Endodermal cell (in vitro differentiated cells): Measurements from ENCODE around the gene RNF2. TPM values are rescaled to one million over a fixed set of nuclear protein-coding genes. Genes with fewer than 3 reads are reported as not detected.

ENCODE experiments used
- DNase-seq: peaks from one replicate; pipeline ENCODE4 v3.0.0-alpha.2; 2017
- H3K27ac ChIP-seq: 2 replicates; pipeline ENCODE4 v1.5.1; 2013; ENCODE audit warnings: mild to moderate bottlenecking, low read depth, low read length, moderate library complexity
- H3K27me3 ChIP-seq: 2 replicates; pipeline ENCODE4 v1.6.1; 2013; ENCODE audit warnings: mild to moderate bottlenecking, low read length, moderate library complexity; ENCODE audit not compliant: insufficient read depth, control insufficient read depth, poor library complexity, severe bottlenecking
- H3K36me3 ChIP-seq: 2 replicates; pipeline ENCODE4 v1.7.0; 2013; ENCODE audit warnings: mild to moderate bottlenecking, low read length, moderate library complexity; ENCODE audit not compliant: control insufficient read depth, insufficient read depth
- H3K4me1 ChIP-seq: one replicate; pipeline ENCODE4 v1.7.0; 2013; ENCODE audit warnings: low read length; ENCODE audit not compliant: control insufficient read depth, insufficient read depth
- H3K4me3 ChIP-seq: 2 replicates; pipeline ENCODE4 v1.5.1; 2013; ENCODE audit warnings: mild to moderate bottlenecking, low read length, moderate library complexity
- H3K9ac ChIP-seq: 2 replicates; pipeline ENCODE4 v1.6.1; 2013; ENCODE audit warnings: mild to moderate bottlenecking, low read length, moderate library complexity; ENCODE audit not compliant: poor library complexity, severe bottlenecking; ENCODE audit errors: extremely low read depth
- H3K9me3 ChIP-seq: 2 replicates; pipeline ENCODE4 v1.6.1; 2013; ENCODE audit warnings: mild to moderate bottlenecking, low read length, moderate library complexity; ENCODE audit not compliant: control insufficient read depth
- H3K27ac Mint-ChIP-seq: 2 replicates; pipeline ENCODE4 v1.8.0; 2020; ENCODE audit warnings: mixed read lengths
- H3K27me3 Mint-ChIP-seq: 2 replicates; pipeline ENCODE4 v1.8.0; 2021; ENCODE audit warnings: mild to moderate bottlenecking, mixed read lengths; ENCODE audit not compliant: insufficient read depth
- H3K36me3 Mint-ChIP-seq: 2 replicates; pipeline ENCODE4 v1.8.0; 2020; ENCODE audit warnings: low read depth, mixed read lengths
- H3K4me1 Mint-ChIP-seq: 2 replicates; pipeline ENCODE4 v1.8.0; 2020; ENCODE audit warnings: mixed read lengths
- H3K4me3 Mint-ChIP-seq: 2 replicates; pipeline ENCODE4 v1.8.0; 2020; ENCODE audit warnings: mild to moderate bottlenecking, moderate library complexity, mixed read lengths
- H3K9me3 Mint-ChIP-seq: 2 replicates; pipeline ENCODE4 v1.8.0; 2020; ENCODE audit warnings: mild to moderate bottlenecking, mixed read lengths
- whole genome bisulfite sequencing, 2 experiments: methylation state at CpG; one replicate each; pipeline versions ENCODE4 v1.1.5 to v1.1.7; 2013; ENCODE audit warnings: missing lambda C conversion rate in 2 of 2, mixed read lengths in 1 of 2; ENCODE audit not compliant: insufficient coverage in 1 of 2, insufficient read length in 1 of 2; 5-methylcytosine and 5-hydroxymethylcytosine counted together
- total RNA-seq, 2 donors: library from RNA; stranded (reverse); fragmentation: NEBNext Ultra II Directional in 1 of 2; extraction: Animal tissue kit (Norgen Biotek cat#: 25700) in 1 of 2; gene quantifications; 2 replicates in 1 of 2; 3 replicates in 1 of 2; pipeline ENCODE4 v1.2.1, GENCODE V29; 2021
- TF ChIP-seq, protein P1 (sequence below): fragments of 200-600 bp; sonication (generic); conservative IDR thresholded peaks from 2 replicates; pipeline ENCODE4 v1.5.0; 2021; ENCODE audit warnings: antibody characterized with exemption, mild to moderate bottlenecking

RNF2 gene
- total RNA-seq, 2 donors from 2014 or later = 61.1 to 66.9 TPM

DNA sequence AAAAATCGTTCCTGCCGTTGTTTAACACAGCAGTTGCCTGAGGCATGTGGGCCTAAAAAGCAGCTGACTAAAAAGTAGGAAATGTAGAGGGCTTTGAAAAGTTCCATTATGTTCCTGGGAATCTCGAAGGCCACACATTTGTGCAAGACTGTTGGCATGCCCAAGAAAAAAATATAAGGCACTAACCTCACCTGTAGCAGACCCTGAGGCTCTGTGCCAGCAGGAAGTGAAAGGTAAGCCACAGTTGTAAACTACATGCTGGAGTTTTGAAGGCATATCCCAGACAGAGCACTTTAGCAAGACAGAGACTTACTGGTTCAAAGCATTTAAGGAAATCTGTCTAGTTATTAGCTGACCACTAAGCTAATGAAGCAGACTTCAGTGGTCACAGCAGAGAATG is 58.7 kb downstream of the RNF2 start:
- H3K27me3 ChIP-seq = no peaks in the 10 kb centered on the region
- Mint-ChIP-seq H3K4me1 (no peaks in the 10 kb centered on the region), H3K9me3 (peaks cover 13% of the 10 kb centered on the region), H3K36me3 (peaks cover 45% of the 10 kb centered on the region), H3K27ac (no peak overlapping the region), H3K27me3 (no peaks in the 10 kb centered on the region), H3K4me3 (no peak overlapping the region)
- TF ChIP-seq, protein P1, sequence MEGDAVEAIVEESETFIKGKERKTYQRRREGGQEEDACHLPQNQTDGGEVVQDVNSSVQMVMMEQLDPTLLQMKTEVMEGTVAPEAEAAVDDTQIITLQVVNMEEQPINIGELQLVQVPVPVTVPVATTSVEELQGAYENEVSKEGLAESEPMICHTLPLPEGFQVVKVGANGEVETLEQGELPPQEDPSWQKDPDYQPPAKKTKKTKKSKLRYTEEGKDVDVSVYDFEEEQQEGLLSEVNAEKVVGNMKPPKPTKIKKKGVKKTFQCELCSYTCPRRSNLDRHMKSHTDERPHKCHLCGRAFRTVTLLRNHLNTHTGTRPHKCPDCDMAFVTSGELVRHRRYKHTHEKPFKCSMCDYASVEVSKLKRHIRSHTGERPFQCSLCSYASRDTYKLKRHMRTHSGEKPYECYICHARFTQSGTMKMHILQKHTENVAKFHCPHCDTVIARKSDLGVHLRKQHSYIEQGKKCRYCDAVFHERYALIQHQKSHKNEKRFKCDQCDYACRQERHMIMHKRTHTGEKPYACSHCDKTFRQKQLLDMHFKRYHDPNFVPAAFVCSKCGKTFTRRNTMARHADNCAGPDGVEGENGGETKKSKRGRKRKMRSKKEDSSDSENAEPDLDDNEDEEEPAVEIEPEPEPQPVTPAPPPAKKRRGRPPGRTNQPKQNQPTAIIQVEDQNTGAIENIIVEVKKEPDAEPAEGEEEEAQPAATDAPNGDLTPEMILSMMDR = no peak
- no peak overlapping the region for H3K4me3 ChIP-seq
- WGBS, 2 experiments = 79 to 95% methylated on average over 2 to 3 of the region's 3 CpGs
- H3K9me3 ChIP-seq = peaks cover 16% of the 10 kb centered on the region
- H3K27ac ChIP-seq = no peak overlapping the region
- H3K36me3 ChIP-seq = peaks cover 47% of the 10 kb centered on the region
- H3K9ac ChIP-seq = no peak overlapping the region
- DNase-seq = no peak
- no peaks in the 10 kb centered on the region for H3K4me1 ChIP-seq

DNA sequence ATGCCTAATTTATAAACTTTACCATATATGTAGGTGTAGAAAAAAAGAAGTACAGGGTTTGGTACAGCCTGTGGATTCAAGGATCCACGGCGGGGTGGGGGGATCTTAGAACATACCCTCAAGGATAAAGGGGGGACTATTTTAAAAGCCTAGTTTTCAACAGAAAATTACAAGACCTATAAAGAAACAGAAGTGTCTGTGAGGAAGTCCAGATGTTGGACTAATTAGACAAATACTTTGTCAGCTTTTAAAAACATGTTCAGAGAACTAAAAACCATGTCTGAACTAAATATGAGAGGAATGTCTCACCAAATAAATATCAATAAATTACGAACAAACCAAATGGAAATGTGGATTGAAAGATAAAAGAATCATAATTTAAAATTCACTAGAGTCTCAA is 59.8 kb downstream of the RNF2 start:
- Histone ChIP-seq H3K4me1 (no peaks in the 10 kb centered on the region), H3K9ac (no peak overlapping the region), H3K9me3 (peaks cover 23% of the 10 kb centered on the region), H3K4me3 (no peak overlapping the region), H3K27me3 (no peaks in the 10 kb centered on the region), H3K36me3 (peaks cover 36% of the 10 kb centered on the region), H3K27ac (no peak overlapping the region)
- H3K27me3 Mint-ChIP-seq = no peaks in the 10 kb centered on the region
- no peaks in the 10 kb centered on the region for H3K4me1 Mint-ChIP-seq
- no peak overlapping the region for H3K27ac Mint-ChIP-seq
- peaks cover 16% of the 10 kb centered on the region for H3K9me3 Mint-ChIP-seq
- H3K36me3 Mint-ChIP-seq = peaks cover 41% of the 10 kb centered on the region
- TF ChIP-seq, protein P1 = no peak
- no peak for DNase-seq
- WGBS, 2 experiments = 97% methylated on average over 3 of the region's 3 CpGs; no CpG with 5 or more reads in 1 of the 2 experiments
- no peak overlapping the region for H3K4me3 Mint-ChIP-seq

DNA sequence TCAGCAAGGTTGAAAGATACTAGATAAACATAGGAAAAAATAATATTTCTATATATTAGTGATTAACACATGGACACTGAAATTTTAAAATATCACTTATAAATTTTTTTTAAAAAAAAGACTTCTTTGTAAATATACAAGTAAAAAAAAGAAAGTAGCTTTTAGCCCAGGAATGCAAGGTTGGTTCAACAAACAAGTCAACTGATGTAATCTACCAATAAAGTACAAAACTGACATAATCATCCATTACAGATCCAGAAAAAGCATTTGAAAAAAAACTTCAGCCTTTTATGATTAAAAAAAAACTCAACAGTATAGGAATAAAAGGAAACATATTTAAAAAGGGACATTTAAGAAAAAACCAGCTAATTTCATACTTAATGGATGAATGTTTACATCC is 63.0 kb downstream of the RNF2 start:
- TF ChIP-seq, protein P1 = no peak
- Histone ChIP-seq H3K36me3 (peaks cover 15% of the 10 kb centered on the region), H3K27me3 (no peaks in the 10 kb centered on the region), H3K27ac (no peak overlapping the region), H3K4me1 (no peaks in the 10 kb centered on the region), H3K4me3 (no peak overlapping the region), H3K9ac (no peak overlapping the region), H3K9me3 (peaks cover 23% of the 10 kb centered on the region)
- Mint-ChIP-seq H3K27ac (no peak overlapping the region), H3K4me3 (no peak overlapping the region), H3K4me1 (no peaks in the 10 kb centered on the region), H3K27me3 (no peaks in the 10 kb centered on the region), H3K36me3 (peaks cover 22% of the 10 kb centered on the region), H3K9me3 (peaks cover 16% of the 10 kb centered on the region)
- no peak for DNase-seq
